Measurements from ENCODE around the gene HLA-G.
"Not testable (repeated sequence)": the region's sequence is repeated elsewhere in the genome, so short reads cannot be mapped to it uniquely, and the experiment has no call there.

Gene HLA-G

GRCh38 chr6:29827579-29828470, at the start of gene HLA-G:
Gene HLA-G, plus strand, starts transcription at chr6:29827825. Its CDS starts 20 bp downstream, at chr6:29827845.
- DNase-seq (ENCODE audit: low spot score): no peak

GRCh38 chr6:29780019-29780698, 47.5 kb upstream of the HLA-G start:
- DNase-seq (ENCODE audit: low spot score): not testable (repeated sequence)

GRCh38 chr6:29789176-29789575, 38.4 kb upstream of the HLA-G start:
- DNase-seq (ENCODE audit: low spot score): no peak

DNA sequence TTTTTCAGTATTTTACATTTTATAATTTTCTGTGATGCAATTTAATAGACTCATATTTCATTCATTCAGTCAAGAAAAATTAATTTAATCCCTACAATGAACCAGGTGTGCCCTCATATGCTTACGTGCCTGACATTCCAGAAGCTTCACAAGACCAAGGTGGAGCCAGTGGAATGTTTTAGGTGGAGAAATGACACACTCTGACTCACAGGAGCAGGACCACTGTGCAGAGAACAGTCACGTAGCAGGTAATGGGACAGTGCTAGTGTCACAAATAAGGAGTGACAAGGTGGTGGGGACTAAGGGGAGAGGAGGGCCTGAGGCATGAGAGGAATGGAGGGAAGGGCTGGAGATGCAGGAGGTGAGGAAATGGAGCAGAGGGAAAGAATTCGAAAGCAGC, 37.0 kb upstream of the HLA-G start:
- no peak for DNase-seq (ENCODE audit: low spot score)

DNA sequence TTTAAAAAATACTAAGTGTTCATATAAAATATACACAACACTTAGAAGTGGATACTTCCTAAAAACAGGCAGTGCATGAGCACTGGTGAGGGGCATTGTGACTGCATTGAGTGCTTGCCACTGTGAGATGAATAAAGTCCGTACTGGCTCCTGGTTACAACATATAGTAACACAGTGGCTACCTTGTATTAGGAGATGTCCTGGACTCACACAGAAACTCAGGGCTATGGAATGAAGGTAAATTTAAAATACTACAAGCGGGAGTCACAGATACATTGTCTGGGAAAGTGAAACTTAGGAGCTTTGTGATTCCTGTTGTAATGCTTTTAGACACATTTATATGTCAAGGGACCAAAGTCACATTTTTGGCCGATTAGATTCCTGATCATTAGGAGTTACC, 36.5 kb upstream of the HLA-G start:
- no peak for DNase-seq (ENCODE audit: low spot score)

GRCh38 chr6:29791786-29792122, 35.9 kb upstream of the HLA-G start:
- DNase-seq (ENCODE audit: low spot score): no peak

- peak; percentile 45 for DNase-seq (ENCODE audit: low spot score)
Measured at GRCh38 chr6:29792123-29793035, 35.2 kb upstream of the HLA-G start.

- no peak for DNase-seq (ENCODE audit: low spot score)
Measured at GRCh38 chr6:29793036-29793356, 34.6 kb upstream of the HLA-G start.

DNA sequence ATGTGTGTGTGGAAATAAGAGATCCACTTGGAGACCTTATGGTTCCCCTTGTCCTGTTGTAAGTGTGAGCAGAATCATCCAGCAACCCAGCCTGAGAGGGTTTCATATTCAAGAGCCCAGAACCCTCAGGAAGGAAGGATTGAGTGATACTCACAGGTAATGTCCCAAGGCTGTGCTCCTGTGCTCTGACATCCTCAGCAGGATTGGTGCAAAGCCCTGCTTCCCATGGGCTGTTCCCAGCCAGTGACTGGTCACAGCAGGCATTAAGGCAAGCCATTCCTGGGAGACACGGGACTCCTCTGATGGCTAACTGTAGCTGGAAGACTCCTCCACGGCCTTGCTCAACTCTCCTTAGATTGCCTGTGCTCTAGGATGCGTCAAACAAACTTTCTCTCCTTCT, 33.8 kb upstream of the HLA-G start:
- DNase-seq (ENCODE audit: low spot score): no peak

DNA sequence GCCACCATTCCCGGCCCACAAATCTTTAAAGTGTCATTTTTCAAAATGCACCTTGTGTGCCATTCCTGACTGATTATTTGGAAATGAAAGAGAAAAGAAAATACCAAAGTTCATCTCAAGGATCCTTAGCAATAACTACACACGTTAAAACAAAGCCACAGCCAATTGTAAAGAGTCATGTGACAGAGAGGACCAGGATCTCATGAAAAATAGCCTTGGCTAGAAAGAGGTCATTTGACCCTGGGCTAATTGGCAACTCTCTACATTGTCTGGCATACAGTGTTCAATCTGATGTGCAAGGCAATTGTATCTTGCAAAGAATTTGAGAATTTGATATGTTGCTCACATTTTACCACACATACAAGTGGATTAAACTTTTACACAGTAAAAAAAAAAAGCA, 31.6 kb upstream of the HLA-G start:
- no peak for DNase-seq (ENCODE audit: low spot score)

GRCh38 chr6:29797135-29797534, 30.5 kb upstream of the HLA-G start:
- no peak for DNase-seq (ENCODE audit: low spot score)

- DNase-seq (ENCODE audit: low spot score): no peak
Measured at GRCh38 chr6:29797966-29798365, 29.7 kb upstream of the HLA-G start.

GRCh38 chr6:29800254-29800653, 27.4 kb upstream of the HLA-G start:
- no peak for DNase-seq (ENCODE audit: low spot score)

DNA sequence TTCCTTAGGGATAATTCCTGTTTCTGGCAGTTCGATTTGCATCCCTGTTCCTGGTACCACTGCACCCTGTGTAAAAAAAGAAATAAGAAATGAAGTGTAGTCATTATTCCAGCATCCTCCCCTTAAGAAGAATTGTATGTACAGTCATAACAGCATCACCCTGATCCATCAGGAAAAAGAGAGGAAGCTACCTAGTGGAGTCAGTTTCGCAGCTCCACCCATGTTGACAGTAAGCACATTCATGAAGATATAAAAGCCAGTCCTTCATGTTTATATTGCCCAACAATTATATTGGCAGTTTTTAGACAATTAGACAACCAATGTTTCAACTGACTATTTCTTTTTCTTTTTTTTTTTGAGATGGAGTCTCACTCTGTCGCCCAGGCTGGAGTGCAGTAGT, 21.2 kb upstream of the HLA-G start:
- DNase-seq (ENCODE audit: low spot score): no peak

DNA sequence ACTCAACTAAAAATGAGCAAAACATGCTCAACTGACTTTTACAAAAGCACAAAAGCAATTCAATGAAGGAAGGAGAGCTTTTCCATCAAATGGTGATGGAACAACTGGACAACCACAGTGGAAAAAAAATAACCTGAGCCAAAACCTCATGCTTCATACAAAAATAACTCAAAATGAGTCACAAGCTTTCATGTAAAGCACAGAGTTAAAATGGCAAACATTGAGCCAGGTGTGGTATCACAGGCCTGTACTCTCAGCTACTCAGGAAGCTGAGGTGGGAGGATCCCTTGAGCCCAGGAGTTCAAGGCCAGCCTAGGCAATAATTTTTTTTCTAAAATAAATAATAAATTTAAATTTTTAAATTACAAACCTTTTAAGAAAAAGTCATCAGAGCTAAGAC, 18.4 kb upstream of the HLA-G start:
- no peak for DNase-seq (ENCODE audit: low spot score)

DNA sequence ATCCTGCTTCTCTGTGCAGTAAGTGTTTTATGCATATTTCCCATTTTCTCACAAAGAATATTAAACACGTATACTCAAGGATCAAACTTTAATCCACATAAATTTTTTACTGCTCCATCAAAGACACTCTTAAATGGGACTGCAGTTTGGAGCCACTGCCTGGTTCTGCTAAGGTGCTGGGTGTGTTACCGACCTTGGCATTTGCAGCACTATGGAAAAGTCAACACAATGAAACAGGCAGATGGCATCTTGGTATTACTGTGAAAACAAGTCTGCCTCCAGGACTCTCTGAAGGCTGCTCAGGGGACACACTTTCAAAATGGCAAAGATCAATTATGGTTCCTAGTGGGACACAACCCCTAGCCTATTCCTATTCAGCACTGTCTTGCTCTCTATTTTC, 17.3 kb upstream of the HLA-G start:
- DNase-seq (ENCODE audit: low spot score): no peak

DNA sequence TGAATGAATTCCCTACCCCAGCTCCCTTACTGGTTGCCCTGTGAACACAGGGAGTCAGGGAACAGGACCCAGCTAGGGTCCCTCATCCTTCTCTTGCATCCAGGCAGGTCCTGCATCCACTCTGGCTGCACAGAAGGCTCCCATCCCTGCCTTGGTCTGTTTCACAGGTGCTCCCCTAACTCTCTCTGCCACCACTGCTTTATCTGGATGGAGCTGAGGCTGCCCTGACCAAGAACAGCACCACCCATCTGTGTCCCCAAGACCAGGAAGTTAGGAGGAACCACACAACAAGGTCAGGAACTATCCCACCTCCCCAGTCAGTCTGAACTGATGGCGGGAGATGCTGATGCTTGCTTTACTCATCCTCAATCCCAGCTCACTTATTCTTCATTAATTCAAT, 16.2 kb upstream of the HLA-G start:
- DNase-seq (ENCODE audit: low spot score): no peak

DNA sequence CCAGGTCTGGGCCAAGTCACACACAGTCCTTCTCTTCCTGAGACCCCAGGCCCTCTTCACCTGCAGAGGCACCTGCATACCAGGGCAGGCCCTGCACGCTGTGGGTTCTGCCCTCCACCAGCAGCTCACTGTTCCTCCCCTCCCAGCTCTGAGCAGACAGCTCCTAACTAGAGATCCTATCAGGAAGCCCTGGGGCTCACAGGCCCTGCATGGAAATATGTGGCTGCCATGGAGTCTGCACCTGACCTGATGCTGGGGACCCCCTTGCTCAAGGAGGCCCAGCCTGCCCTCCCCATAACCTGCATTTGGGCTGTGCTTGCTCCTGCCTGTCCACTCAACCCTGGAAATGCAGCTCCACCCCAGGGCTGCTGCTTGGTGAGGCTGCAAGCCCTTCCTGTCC, 14.6 kb upstream of the HLA-G start:
- no peak for DNase-seq (ENCODE audit: low spot score)

DNA sequence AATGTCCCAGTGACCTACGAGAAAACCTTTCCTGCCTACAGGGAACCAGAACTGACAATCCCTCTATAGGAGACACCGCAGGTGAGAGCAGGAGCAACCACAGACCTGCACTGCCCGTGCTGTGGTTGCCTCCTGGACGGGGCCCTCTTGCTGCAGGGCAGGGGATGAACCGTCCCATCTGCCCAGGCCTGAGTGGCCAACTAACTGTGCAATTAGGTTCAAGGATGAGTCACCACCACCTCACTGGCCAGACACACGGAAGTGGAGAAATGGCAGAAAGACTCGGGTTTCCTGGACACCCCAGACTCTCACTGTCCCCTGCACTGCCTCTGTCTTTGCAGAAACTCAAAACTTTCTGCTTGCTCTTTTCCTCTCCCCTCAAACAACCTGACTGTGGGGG, 13.8 kb upstream of the HLA-G start:
- DNase-seq (ENCODE audit: low spot score): no peak

- DNase-seq (ENCODE audit: low spot score): no peak
Measured at GRCh38 chr6:29814379-29815117, 13.1 kb upstream of the HLA-G start.

GRCh38 chr6:29815118-29815750, 12.4 kb upstream of the HLA-G start:
- DNase-seq (ENCODE audit: low spot score): no peak

DNA sequence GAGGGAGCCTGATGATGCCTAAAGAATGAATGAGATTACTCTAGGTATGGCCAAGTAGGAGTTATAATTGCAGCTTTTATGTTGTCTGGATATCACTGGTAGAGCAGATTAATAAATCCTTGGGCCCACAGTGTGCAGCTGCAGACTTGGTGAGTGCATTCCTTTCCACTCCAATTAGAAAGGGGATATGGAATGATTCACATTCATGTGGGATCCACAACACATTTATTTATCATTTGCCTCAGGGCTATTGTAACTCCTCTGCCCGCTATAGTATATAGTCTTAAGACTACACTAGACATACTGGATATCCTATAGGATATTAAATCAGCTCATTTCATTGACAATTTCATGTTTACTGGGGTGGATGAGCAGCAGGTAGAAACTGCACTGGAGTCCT, 11.6 kb upstream of the HLA-G start:
- no peak for DNase-seq (ENCODE audit: low spot score)

Measured in cerebellar cortex (tissue), 1 donor.